T-helper 22 cell (primary cell): Measurements from ENCODE around the gene CCL21.

Experiments used
- DNase-seq: peaks from one replicate; pipeline ENCODE4 v3.0.0-alpha.2; 2020; ENCODE audit warnings: low read depth

CCL21 gene

DNA sequence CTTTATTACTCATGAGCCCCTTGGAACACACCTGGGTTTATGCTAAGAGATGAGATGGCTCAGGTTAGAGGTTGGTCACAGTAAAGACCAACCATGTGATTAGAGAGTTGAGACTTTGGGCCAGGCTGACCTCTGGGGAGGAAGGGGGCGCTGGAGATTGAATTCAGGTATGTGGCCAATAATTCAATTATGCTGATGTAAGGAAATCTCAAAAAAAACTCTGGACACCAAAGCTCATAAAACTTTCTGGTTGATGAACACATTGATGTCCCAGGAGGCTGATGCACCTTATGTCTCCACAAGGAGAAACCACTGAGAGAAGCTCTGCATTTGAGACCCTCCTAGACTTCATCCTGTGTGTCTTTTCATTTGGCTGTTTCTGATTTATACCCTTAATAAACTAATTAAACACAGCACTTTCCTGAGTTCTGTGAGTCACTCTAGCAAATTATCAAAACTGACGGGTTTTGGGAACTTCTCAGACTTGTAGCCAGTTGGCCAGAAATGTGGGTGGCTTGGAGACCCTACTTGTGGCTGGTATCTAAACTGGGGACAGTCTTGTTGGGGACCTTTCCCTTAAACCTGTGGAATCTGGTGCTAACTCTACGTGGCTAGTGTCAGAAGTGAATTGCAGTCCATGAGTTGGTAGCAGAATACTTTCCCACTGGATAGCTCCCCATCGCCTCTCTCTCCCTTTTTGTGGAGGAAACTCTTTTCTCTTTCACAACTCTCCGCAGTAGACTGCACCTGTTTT lies 40.0 kb downstream of the CCL21 start:
- no peak for DNase-seq

DNA sequence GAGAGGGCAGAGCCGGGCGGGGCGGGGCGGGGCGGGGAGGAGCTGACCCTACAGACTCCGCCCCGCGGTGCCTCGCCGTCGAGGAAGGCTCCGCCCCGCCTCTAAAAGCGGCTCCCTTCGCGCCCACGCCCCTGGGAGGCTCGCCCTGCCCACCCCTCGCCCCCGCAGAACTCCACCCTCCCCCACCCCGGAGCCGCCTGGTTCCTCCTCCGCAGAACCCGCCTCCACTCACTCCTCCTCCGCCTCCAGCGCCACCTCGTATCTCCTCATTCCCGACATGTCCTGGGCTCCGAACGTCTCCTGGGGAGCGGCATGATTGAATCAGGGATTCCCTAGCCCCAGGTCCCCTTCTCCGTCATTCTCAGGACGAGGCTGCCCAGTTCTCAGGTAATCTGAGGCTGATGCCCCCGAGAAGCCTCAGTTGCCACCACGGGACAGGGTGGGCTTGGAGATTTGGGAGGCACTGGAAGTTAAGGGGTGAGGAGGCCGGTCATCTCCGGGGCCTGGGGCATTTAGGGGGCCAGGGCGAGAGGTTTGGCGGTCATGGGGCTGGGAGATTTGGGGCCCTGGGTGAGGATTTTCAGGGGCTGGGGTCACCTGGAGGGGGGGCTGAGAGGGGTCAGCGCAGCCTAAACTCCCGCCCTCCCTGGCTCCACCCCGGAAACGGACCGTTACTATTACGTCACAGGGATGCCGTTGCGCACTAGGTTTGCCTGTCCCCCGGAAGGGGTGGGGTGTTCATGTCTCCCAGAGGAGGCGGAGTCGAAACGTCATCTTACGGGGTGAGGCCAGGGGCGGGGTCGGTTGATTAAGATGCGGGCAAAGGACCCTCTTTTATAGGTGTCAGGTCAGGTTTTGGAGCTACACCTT lies 44.3 kb downstream of the CCL21 start:
- peak; percentile 85 for DNase-seq

DNA sequence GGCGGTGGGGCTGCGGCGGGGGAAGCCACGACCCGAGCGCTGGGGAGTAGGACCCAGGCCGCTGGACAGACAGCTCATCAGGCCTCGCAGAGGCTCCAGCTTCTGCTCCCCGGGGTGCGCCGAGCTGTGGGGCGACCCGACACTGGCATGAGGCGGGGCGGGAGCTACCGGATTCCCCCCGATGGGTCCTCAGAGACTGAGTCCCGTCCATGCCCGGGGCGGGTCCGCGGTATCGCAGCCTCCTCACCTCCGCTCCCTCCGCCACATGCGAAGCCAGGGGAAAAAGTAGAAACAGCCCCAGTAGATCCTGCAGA lies 44.9 kb downstream of the CCL21 start:
- no peak for DNase-seq

DNA sequence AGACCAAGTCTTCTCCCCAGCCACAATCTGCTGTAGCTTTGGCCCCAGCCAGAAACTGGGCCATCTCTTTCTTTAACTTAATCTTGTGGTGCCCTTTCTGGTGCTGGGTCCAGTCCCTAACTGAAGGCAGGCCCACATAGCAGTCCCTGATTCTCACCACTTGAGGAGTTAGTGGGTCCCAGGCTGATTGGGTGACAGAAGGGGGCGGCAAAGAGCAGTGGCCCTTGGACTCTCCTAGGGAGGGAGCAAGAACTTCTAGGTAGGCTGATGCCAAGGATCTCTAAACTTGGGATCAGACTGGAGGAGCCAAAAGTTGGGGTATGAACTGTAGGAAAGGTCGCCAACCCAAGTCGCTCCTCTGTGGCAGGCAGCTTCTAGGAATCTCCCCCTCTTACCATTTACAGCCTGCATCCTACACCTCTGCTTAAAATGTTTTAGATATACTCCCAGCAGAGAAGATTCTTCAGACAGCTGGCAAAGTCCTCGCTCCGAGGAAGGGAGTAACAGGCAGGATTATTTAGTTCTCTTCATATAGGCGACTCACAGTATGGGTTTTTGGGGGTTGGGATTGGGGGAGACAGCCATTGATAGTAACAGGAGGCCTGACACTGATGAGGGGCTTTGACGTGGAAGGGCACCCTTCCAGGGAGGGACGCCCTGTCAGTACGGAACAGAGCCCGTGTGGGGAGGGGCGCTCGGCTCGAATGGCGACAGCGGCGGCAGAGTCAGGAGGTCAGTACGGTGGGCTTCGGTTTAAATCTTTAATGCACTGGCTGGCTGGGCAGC lies 45.5 kb downstream of the CCL21 start:
- DNase-seq: peak; percentile 53

DNA sequence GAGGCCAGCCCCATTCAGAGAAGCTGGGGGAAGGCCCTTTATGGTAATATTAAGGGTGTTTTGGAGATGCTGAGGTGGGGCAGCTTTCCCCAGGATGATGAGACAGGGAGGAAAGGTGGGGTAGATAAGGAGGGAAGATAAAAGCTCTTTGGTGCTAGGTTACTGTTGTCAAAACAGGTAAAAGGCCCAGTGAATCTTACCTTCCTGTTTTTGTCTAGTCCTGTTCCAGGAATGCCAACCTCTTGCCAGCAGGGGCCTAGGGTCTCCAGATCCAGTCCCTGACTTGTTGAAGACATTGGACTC lies 46.7 kb downstream of the CCL21 start:
- DNase-seq: no peak

DNA sequence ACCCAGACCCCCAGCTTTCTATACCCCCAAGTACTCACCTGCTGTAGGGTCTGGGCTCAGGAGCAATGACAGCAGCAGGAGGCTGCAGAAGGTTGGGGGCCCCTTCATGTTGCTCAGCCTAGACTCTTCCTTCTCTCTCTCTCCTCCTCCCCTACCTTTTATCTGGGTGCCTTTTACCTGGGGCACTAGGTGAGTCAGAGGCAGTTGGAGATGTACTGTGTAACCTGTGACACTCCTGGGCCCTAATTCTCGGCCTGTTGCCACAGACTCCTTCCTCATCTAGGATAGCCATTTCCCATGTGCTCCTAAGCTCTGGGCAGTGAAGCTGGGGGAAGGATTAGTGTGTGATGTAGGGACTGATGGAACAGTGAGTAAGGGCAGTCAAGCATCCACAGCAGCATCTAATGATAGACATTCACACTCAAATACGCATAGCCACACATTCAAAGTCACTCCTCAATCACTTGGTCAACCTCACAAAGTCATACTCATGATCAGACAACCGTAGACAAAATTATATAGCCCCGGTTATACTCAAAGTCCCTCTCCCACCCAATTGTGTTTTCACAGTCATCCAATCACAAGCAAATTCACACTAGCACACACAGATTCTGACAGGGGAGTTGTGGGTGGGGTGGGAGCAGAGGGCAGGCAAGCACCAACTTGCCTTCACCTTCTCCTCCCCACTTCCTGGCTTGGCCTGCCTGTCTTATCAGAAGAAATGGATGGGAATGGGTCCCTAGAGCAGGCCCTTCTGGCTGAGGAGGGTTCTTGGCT lies 47.2 kb downstream of the CCL21 start, which contains the start of gene CCL27:
TSS of gene CCL27 (minus strand) at position 132 of the 777 bp plus-strand sequence. CDS start at position 108, 24 bp downstream.
- peak; percentile 30 for DNase-seq

DNA sequence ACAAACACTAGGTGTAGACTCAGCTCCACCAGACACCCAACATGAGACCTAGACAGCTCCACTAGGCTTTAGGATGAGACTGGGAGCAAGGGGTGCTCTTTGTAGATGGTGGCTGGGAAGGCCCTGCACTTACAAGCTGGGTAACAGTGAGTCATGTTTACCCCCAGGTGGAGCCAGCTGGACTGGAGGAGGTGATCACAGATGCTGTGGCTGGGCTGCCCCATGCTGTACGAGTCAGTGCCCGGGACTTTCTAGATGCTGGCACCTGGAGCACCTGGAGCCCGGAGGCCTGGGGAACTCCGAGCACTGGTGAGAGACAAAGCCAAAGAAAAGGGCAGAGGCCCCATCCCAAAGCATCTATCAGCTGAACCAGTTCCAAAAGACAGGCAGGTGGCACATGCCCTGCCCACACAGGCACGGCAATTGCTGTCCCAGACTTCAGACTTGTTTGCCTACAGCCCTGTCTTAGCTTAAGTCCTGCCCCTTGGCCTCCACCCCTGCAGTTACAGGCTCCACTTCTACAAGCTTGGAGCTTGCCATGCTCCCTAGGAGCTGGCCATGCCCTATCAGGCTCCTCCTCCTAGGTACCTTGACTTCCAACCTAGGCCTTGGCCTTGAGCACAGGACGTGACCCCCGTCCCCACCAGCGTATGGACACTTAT lies 50.2 kb downstream of the CCL21 start:
- DNase-seq: no peak
